ENCODE results near the gene CLEC3B.

DNA sequence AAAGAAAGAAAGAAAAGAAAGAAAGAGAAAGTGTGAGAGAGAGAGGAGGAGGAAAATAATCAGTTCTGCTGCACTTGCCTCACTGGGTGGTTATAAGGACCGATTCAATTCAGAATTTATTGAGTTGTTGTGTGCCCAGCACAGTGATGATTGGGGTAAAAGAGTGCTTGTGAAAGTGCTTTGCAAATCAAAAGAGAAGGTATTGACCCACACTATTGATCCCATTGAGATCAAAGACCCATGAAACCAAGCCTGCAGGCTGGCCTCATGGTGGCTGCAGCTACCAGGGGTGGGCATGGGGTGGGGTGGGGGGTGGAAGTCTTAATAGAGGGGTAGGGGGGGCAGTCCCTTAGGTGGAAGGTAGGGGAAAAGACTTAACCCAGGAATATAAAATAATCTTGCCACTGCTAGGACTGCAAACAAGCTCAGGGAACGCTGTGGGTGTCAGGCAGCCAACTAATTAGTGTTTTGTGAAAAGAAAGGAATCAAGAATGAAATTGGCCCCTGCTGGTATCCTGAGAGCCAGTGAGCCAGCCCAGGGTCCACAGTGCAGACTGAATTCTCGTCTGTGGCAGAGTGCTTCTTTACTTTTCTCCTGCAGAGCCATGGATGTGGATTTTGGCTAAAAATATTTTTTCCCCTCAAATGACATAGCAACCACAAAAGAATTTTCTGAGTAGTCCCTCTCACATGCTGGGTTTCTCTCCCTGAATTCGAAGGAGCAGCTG, 34.2 kb downstream of the CLEC3B start:
- TF ChIP-seq, protein P1, sequence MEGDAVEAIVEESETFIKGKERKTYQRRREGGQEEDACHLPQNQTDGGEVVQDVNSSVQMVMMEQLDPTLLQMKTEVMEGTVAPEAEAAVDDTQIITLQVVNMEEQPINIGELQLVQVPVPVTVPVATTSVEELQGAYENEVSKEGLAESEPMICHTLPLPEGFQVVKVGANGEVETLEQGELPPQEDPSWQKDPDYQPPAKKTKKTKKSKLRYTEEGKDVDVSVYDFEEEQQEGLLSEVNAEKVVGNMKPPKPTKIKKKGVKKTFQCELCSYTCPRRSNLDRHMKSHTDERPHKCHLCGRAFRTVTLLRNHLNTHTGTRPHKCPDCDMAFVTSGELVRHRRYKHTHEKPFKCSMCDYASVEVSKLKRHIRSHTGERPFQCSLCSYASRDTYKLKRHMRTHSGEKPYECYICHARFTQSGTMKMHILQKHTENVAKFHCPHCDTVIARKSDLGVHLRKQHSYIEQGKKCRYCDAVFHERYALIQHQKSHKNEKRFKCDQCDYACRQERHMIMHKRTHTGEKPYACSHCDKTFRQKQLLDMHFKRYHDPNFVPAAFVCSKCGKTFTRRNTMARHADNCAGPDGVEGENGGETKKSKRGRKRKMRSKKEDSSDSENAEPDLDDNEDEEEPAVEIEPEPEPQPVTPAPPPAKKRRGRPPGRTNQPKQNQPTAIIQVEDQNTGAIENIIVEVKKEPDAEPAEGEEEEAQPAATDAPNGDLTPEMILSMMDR (IDR thresholded peaks at IDR 0.05; ENCODE audit: insufficient read depth, low read length), result no peak
- no peak for TF ChIP-seq POLR2AphosphoS5 (IDR thresholded peaks at IDR 0.05; ENCODE audit: low read depth)
- TF ChIP-seq SPI1 (IDR thresholded peaks at IDR 0.05; ENCODE audit: borderline replicate concordance, low read depth), result no peak
- TF ChIP-seq, protein P2, sequence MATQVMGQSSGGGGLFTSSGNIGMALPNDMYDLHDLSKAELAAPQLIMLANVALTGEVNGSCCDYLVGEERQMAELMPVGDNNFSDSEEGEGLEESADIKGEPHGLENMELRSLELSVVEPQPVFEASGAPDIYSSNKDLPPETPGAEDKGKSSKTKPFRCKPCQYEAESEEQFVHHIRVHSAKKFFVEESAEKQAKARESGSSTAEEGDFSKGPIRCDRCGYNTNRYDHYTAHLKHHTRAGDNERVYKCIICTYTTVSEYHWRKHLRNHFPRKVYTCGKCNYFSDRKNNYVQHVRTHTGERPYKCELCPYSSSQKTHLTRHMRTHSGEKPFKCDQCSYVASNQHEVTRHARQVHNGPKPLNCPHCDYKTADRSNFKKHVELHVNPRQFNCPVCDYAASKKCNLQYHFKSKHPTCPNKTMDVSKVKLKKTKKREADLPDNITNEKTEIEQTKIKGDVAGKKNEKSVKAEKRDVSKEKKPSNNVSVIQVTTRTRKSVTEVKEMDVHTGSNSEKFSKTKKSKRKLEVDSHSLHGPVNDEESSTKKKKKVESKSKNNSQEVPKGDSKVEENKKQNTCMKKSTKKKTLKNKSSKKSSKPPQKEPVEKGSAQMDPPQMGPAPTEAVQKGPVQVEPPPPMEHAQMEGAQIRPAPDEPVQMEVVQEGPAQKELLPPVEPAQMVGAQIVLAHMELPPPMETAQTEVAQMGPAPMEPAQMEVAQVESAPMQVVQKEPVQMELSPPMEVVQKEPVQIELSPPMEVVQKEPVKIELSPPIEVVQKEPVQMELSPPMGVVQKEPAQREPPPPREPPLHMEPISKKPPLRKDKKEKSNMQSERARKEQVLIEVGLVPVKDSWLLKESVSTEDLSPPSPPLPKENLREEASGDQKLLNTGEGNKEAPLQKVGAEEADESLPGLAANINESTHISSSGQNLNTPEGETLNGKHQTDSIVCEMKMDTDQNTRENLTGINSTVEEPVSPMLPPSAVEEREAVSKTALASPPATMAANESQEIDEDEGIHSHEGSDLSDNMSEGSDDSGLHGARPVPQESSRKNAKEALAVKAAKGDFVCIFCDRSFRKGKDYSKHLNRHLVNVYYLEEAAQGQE (IDR thresholded peaks at IDR 0.05; ENCODE audit: insufficient replicate concordance, low read depth), result no peak
- no peak for TF ChIP-seq GABPA (IDR thresholded peaks at IDR 0.05; ENCODE audit: low read depth)
